AG20443 (cell line): ENCODE data around the gene MORN1.
"Not testable (repeated sequence)": the region's sequence is repeated elsewhere in the genome, so short reads cannot be mapped to it uniquely, and the experiment has no call there.

Experiments
- DNase-seq: peaks from one replicate; pipeline ENCODE4 v3.0.0; 2012; ENCODE audit warnings: low spot score, mixed read lengths

The MORN1 gene

DNA sequence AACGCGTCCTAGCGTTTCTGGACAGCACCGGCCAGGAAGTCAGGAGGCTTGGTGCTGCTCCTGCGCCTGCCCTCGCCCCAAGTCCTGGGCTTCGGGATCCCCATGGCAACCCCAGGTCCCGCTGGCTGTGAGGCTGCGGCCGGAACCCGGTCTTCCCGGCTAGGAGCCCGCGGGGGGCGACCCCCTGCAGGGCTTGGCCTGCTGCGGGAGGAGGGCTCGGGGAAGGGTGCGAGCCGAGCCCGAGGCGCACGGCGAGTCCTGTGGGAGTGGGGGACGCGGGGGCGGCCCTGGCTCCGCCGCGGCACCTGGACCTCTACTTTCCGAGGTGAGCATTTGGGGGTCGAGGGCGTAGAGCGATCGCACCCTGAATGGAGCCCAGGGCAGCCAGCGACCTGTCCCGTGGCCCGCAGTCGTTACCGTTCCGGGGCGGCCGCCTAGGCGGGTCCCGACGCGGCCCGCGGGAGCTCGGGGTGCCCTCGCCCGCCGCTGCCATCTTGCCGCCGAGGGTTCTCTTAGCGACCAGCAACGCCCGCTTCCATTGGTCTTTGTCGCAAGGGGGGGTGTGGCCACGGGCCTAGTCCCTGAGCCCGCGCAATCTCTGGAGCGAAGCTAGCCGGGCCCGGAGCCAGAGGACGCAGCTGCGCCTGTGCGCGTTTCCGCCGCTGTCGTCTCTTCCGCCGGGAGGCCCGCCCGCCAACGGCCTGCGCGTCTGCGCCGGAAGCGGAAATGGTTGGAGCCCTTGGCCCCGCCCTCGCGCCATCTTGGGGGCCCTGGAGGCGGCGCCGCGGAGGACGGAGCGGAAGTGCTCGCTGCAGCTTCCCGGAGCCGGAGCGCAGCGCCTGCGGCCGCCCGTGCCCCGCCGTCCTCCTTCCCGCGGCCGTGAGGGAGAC lies at the start of gene MORN1, which contains the start of gene RER1:
TSS of gene MORN1 (minus strand) at position 514 of the 890 bp plus-strand sequence. CDS start at position 493, 21 bp downstream.
TSS of gene RER1 (plus strand) at position 801 of the 890 bp plus-strand sequence. CDS start 3,950 bp downstream, outside the sequence.
- peak; percentile 99 for DNase-seq

DNA sequence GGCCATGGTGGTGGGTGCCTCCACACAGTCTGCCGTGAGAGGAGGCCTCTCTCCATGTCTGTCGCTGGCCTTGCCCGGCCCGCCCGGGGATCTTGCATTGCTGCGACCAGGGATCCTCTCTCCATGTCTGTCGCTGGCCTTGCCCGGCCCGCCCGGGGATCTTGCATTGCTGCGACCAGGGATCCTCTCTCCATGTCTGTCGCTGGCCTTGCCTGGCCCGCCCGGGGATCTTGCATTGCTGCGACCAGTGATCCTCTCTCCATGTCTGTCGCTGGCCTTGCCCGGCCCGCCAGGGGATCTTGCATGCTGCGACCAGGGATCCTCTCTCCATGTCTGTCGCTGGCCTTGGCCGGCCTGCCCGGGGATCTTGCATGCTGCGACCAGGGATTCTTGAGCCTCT lies 49.0 kb upstream of the MORN1 start:
- DNase-seq: not testable (repeated sequence)

DNA sequence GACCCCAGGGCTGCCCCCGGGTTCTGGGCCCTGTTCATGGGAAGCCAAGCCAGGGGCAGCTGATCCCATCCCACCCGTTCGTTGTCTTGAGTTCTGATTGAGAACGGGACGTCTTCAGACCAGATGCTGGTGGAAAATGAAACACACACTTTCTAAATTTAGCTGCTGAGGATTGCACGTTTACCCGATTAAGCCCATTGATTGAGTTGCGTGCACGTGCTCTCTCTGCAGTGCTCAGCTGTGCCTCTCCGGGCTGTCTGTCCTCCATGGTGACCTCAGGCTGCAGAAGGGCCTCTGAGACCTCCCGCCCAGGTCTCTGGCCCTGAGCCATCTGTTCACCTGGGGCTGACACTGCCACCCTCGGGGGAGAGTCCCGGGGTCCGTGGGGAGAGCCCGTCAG lies 48.0 kb upstream of the MORN1 start:
- DNase-seq: no peak

DNA sequence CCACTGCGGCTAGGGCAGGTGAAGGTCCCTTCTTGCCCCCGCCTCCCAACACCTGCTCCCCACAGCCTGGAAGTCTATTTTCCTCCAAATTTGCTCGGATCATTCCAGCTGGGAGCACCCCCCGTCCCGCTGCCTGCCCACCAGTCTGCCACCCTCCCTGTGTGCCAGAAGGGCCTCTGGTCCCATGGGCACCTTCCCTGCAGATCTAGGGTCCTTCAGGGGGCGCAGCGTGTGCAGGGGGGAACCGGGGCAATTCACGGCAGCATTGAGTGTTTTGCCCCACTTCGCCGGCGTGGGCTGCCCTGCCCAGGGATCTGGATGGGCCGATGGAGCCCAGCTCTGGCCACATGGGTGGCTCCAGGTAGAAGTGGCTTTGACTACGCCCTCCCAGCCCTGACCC lies 47.3 kb upstream of the MORN1 start:
- DNase-seq: no peak

DNA sequence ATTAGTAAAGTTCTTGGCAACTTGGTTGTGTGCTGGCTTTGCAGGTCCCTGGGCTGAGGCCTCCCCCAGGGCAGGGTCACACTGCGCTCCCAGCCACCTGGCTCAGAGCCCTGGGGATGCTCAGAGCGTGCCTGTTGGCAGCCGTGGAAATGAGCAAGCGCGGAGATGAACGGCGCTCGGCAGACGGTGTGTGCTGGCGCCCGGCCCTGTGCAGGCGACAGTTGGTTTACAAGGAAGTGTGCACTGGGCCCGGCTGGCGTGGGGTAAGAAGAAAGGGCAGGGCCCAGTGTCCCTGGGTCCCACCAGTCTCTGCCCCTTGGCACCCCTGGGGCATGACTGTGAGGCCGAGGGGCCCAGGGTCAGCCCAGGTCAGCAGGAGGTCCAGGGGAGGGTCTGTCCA lies 46.7 kb upstream of the MORN1 start:
- DNase-seq: no peak

- DNase-seq: no peak
These were observed 46.3 kb upstream of the MORN1 start for GRCh38 chr1:2437617-2438016.

DNA sequence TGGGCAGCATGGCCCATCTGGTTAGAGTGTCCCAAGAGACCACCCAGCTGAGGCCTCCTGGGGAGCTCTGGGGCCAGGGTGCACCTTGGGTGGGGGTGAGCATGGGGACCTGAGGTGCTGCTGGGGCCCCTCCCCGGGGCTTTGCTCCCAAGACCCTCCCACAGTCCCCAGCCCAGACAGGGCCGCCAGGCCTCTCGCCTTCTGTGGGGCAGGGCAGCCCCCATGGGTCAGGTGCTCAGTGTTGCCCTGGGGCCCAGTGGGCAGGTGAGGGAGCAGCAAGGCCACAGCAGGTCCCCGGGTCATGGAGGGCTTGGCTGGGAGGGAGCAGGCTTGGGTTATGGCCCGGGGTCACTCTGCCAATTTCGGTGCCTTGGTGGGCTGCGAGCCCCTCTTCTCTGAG lies 45.5 kb upstream of the MORN1 start:
- DNase-seq: no peak

- DNase-seq: no peak
These were observed 44.5 kb upstream of the MORN1 start for GRCh38 chr1:2435746-2436355.

DNA sequence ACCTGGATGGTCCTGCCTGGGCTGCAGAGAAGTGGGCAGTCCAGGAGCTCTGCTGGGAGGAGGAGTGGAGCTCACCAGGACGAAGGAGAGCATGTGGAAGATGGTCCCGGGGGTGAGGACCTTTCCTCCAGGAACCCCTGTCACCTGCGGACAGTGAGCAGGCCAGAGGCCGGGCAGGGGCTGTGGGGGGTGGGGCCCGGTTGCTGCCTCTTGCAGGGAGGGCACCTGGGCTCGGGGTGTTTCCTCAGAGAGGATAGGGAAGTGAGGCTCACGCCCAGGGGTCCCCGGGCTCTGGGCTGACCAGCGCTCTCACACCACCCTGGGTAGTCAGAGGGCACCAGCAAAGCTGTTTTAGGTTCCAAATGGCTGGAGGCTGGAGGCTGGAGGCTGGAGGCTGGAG lies 43.7 kb upstream of the MORN1 start:
- no peak for DNase-seq

GRCh38 chr1:2433936-2434655 lies 42.7 kb upstream of the MORN1 start:
- no peak for DNase-seq

GRCh38 chr1:2433196-2433595 lies 41.8 kb upstream of the MORN1 start:
- DNase-seq: no peak

DNA sequence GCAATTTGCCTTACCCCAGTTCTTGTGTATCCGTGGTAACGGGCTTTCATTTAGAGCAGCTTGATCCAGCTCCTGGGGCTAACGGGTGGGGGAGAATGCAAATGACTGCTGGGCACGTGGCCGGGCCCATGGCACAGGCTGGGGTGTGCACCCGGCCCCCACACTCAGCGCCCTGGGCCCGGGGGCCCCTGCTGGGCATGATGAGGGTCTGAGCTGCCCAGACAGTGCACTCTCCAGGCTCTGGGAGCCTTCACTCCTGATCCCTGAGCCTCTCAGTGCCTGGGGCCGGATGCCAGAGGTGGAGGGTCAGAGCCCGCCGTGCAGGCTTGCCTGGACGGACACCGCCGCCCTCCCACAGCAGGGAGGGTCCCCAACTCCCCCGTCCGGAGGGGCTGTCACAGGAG lies 41.1 kb upstream of the MORN1 start:
- no peak for DNase-seq

DNA sequence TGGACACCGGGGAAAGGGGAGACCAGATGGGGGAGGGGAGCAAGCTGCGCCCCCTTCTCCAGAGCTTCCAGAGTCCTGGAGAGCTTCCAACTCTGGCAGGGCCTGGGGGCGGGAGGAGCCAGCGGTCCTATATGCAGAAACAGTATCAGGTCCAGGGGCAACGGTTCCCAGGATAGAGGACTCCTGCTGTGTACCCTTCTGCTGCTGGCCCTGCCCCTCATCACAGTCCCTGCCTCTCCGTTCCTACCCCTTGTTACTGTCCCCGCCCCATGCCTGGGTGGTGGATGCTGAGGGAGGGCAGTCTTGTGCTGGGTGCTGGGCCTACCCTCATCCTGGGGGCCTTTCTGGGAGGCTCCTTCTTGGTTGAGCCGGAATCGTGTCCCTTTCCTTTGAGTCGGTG lies 40.2 kb upstream of the MORN1 start:
- DNase-seq: no peak

DNA sequence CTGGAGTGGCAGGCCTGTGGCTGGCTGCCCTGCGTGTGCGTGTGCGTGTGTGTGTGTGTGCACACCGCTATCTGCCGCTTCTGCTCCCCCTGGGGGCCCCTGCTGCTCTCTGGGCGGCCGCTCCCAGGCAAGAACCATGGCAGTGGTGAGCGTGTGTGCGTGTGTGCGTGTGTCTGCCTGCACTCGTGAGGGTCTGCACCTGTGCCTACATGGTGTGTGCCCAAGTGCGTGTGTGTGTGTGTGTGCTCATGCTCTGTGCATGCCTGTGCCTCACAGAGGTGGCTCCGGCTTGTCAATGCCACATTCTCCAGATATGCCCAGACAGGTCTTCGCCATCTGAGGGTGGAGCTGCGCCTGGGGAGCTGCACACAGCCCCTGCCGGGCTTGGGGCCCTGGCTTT lies 39.7 kb upstream of the MORN1 start:
- no peak for DNase-seq

GRCh38 chr1:2430592-2430973 lies 39.2 kb upstream of the MORN1 start:
- no peak for DNase-seq

DNA sequence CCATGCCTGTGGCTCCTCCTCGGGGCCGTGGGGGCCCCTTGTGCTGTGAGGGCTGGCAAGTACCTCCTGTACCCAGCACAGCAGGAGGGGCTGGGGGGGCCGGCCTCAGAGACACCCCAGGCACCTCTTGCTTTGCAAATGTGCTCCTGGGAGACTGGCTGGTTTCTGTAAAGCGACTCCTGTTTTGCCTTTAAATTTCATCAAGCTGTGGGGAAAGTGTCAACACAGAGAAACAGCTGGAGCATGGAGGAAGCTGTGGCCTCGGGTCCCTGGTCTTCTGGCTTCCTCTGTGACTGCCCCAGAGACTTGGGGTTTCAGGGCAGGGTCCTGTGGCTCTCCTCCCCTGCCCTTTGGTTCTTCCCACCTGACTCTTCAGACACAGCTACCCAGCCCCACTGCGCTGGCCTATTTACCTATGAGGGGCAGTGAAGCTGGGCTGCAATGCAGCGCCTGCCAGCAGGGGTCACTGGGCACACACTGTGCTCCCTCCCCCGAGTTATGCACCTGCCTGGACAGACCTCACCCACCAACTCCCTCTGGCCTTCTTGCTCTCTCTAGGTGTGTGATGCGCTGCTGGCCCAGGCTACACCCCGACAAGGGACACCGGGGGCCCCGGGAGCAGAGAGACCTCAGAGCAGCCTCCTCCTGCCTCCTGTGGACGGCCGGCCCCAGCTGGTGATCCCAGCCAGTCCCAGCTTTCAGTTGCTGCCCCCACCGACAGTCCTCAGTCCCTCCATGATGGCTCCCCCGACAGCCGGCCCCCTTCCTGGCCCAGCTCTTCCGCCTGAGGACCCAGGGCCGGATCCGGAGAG lies 38.6 kb upstream of the MORN1 start:
- no peak for DNase-seq

GRCh38 chr1:2428490-2428889 lies 37.1 kb upstream of the MORN1 start:
- no peak for DNase-seq

GRCh38 chr1:2427976-2428375 lies 36.6 kb upstream of the MORN1 start:
- no peak for DNase-seq

GRCh38 chr1:2427051-2427450 lies 35.7 kb upstream of the MORN1 start:
- DNase-seq: no peak

GRCh38 chr1:2426540-2426939 lies 35.2 kb upstream of the MORN1 start:
- no peak for DNase-seq

- DNase-seq: no peak
These were observed 34.5 kb upstream of the MORN1 start for GRCh38 chr1:2425892-2426291.

- no peak for DNase-seq
These were observed 31.2 kb upstream of the MORN1 start for GRCh38 chr1:2422523-2422922.
